ENCODE results near the gene CD83.
"Not testable (repeated sequence)": the region's sequence is repeated elsewhere in the genome, so short reads cannot be mapped to it uniquely, and the experiment has no call there.

CD83 gene

GRCh38 chr6:14117158-14118090 is at the start of gene CD83:
Gene CD83 (plus strand): TSS chr6:14117772. CDS start chr6:14117812, 40 bp downstream.
- Histone ChIP-seq H3K27ac (ENCODE audit: low read length) (no peak within 1 kb of the TSS), H3K4me3 (ENCODE audit: low read length) (peak within 1 kb of the TSS; percentile 96), H3K9me3 (ENCODE audit: control insufficient read depth, insufficient read depth, low read length) (no peaks in the 10 kb centered on the region), H3K36me3 (ENCODE audit: control insufficient read depth, insufficient read depth, low read length) (no peaks in the 10 kb centered on the region), H3K27me3 (ENCODE audit: control insufficient read depth, insufficient read depth, low read length) (no peaks in the 10 kb centered on the region), H3K4me1 (ENCODE audit: control insufficient read depth, insufficient read depth, low read length) (no peaks in the 10 kb centered on the region)
- WGBS (ENCODE audit: insufficient coverage, insufficient read length) = no CpG with 5 or more reads among the region's 106 CpGs
- no peak for DNase-seq (ENCODE audit: low read depth, low spot score)

GRCh38 chr6:14068133-14068532 is 49.4 kb upstream of the CD83 start:
- H3K4me3 ChIP-seq (ENCODE audit: low read length) = no peak overlapping the region
- no peak for DNase-seq (ENCODE audit: low read depth, low spot score)

GRCh38 chr6:14068623-14069022 is 48.9 kb upstream of the CD83 start:
- Histone ChIP-seq H3K27ac (ENCODE audit: low read length) (no peak overlapping the region), H3K36me3 (ENCODE audit: control insufficient read depth, insufficient read depth, low read length) (no peaks in the 10 kb centered on the region), H3K9me3 (ENCODE audit: control insufficient read depth, insufficient read depth, low read length) (no peaks in the 10 kb centered on the region), H3K4me1 (ENCODE audit: control insufficient read depth, insufficient read depth, low read length) (no peaks in the 10 kb centered on the region), H3K27me3 (ENCODE audit: control insufficient read depth, insufficient read depth, low read length) (no peaks in the 10 kb centered on the region), H3K4me3 (ENCODE audit: low read length) (no peak overlapping the region)
- WGBS (ENCODE audit: insufficient coverage, insufficient read length) = no CpG with 5 or more reads among the region's 19 CpGs
- no peak for DNase-seq (ENCODE audit: low read depth, low spot score)

More at GRCh38 chr6:14068133-14068532, 49.4 kb upstream of the CD83 start:
- Histone ChIP-seq H3K27ac (ENCODE audit: low read length) (no peak overlapping the region), H3K9me3 (ENCODE audit: control insufficient read depth, insufficient read depth, low read length) (no peaks in the 10 kb centered on the region), H3K27me3 (ENCODE audit: control insufficient read depth, insufficient read depth, low read length) (no peaks in the 10 kb centered on the region), H3K36me3 (ENCODE audit: control insufficient read depth, insufficient read depth, low read length) (no peaks in the 10 kb centered on the region), H3K4me1 (ENCODE audit: control insufficient read depth, insufficient read depth, low read length) (no peaks in the 10 kb centered on the region)
- no CpG with 5 or more reads among the region's 5 CpGs for WGBS (ENCODE audit: insufficient coverage, insufficient read length)

GRCh38 chr6:14070457-14070856 is 47.1 kb upstream of the CD83 start:
- Histone ChIP-seq H3K4me1 (ENCODE audit: control insufficient read depth, insufficient read depth, low read length) (no peaks in the 10 kb centered on the region), H3K27ac (ENCODE audit: low read length) (no peak overlapping the region), H3K9me3 (ENCODE audit: control insufficient read depth, insufficient read depth, low read length) (no peaks in the 10 kb centered on the region), H3K27me3 (ENCODE audit: control insufficient read depth, insufficient read depth, low read length) (no peaks in the 10 kb centered on the region), H3K36me3 (ENCODE audit: control insufficient read depth, insufficient read depth, low read length) (no peaks in the 10 kb centered on the region), H3K4me3 (ENCODE audit: low read length) (no peak overlapping the region)
- DNase-seq (ENCODE audit: low read depth, low spot score) = no peak
- WGBS (ENCODE audit: insufficient coverage, insufficient read length) = no CpG with 5 or more reads among the region's 4 CpGs

GRCh38 chr6:14072084-14072483 is 45.5 kb upstream of the CD83 start:
- no peaks in the 10 kb centered on the region for H3K36me3 ChIP-seq (ENCODE audit: control insufficient read depth, insufficient read depth, low read length)
- H3K27ac ChIP-seq (ENCODE audit: low read length) = no peak overlapping the region
- H3K4me1 ChIP-seq (ENCODE audit: control insufficient read depth, insufficient read depth, low read length) = no peaks in the 10 kb centered on the region
- no peaks in the 10 kb centered on the region for H3K9me3 ChIP-seq (ENCODE audit: control insufficient read depth, insufficient read depth, low read length)
- no peak for DNase-seq (ENCODE audit: low read depth, low spot score)
- H3K27me3 ChIP-seq (ENCODE audit: control insufficient read depth, insufficient read depth, low read length) = no peaks in the 10 kb centered on the region
- H3K4me3 ChIP-seq (ENCODE audit: low read length) = no peak overlapping the region
- WGBS (ENCODE audit: insufficient coverage, insufficient read length) = no CpG with 5 or more reads among the region's 5 CpGs

- H3K36me3 ChIP-seq (ENCODE audit: control insufficient read depth, insufficient read depth, low read length); H3K4me1 ChIP-seq (ENCODE audit: control insufficient read depth, insufficient read depth, low read length); DNase-seq (ENCODE audit: low read depth, low spot score); H3K27ac ChIP-seq (ENCODE audit: low read length); H3K4me3 ChIP-seq (ENCODE audit: low read length); H3K9me3 ChIP-seq (ENCODE audit: control insufficient read depth, insufficient read depth, low read length); H3K27me3 ChIP-seq (ENCODE audit: control insufficient read depth, insufficient read depth, low read length): not testable (repeated sequence)
- no CpG with 5 or more reads among the region's 7 CpGs for WGBS (ENCODE audit: insufficient coverage, insufficient read length)
Measured at GRCh38 chr6:14073561-14074354, 43.8 kb upstream of the CD83 start.

GRCh38 chr6:14074476-14075094 is 43.0 kb upstream of the CD83 start:
- Histone ChIP-seq H3K27ac (ENCODE audit: low read length) (no peak overlapping the region), H3K36me3 (ENCODE audit: control insufficient read depth, insufficient read depth, low read length) (no peaks in the 10 kb centered on the region), H3K4me3 (ENCODE audit: low read length) (no peak overlapping the region), H3K27me3 (ENCODE audit: control insufficient read depth, insufficient read depth, low read length) (no peaks in the 10 kb centered on the region), H3K4me1 (ENCODE audit: control insufficient read depth, insufficient read depth, low read length) (no peaks in the 10 kb centered on the region), H3K9me3 (ENCODE audit: control insufficient read depth, insufficient read depth, low read length) (no peaks in the 10 kb centered on the region)
- WGBS (ENCODE audit: insufficient coverage, insufficient read length) = no CpG with 5 or more reads among the region's 3 CpGs
- DNase-seq (ENCODE audit: low read depth, low spot score) = no peak

GRCh38 chr6:14075095-14075503 is 42.5 kb upstream of the CD83 start:
- H3K27me3 ChIP-seq (ENCODE audit: control insufficient read depth, insufficient read depth, low read length) = no peaks in the 10 kb centered on the region
- no peaks in the 10 kb centered on the region for H3K9me3 ChIP-seq (ENCODE audit: control insufficient read depth, insufficient read depth, low read length)
- H3K36me3 ChIP-seq (ENCODE audit: control insufficient read depth, insufficient read depth, low read length) = no peaks in the 10 kb centered on the region
- H3K4me1 ChIP-seq (ENCODE audit: control insufficient read depth, insufficient read depth, low read length) = no peaks in the 10 kb centered on the region
- no peak overlapping the region for H3K4me3 ChIP-seq (ENCODE audit: low read length)
- DNase-seq (ENCODE audit: low read depth, low spot score) = no peak
- no CpG with 5 or more reads among the region's 7 CpGs for WGBS (ENCODE audit: insufficient coverage, insufficient read length)
- H3K27ac ChIP-seq (ENCODE audit: low read length) = no peak overlapping the region

GRCh38 chr6:14077193-14077867 is 40.2 kb upstream of the CD83 start:
- Histone ChIP-seq H3K27me3 (ENCODE audit: control insufficient read depth, insufficient read depth, low read length) (no peaks in the 10 kb centered on the region), H3K27ac (ENCODE audit: low read length) (no peak overlapping the region), H3K36me3 (ENCODE audit: control insufficient read depth, insufficient read depth, low read length) (no peaks in the 10 kb centered on the region), H3K9me3 (ENCODE audit: control insufficient read depth, insufficient read depth, low read length) (no peaks in the 10 kb centered on the region), H3K4me1 (ENCODE audit: control insufficient read depth, insufficient read depth, low read length) (no peaks in the 10 kb centered on the region), H3K4me3 (ENCODE audit: low read length) (no peak overlapping the region)
- no CpG with 5 or more reads among the region's 4 CpGs for WGBS (ENCODE audit: insufficient coverage, insufficient read length)
- DNase-seq (ENCODE audit: low read depth, low spot score) = no peak

- Histone ChIP-seq H3K4me3 (ENCODE audit: low read length) (no peak overlapping the region), H3K36me3 (ENCODE audit: control insufficient read depth, insufficient read depth, low read length) (no peaks in the 10 kb centered on the region), H3K9me3 (ENCODE audit: control insufficient read depth, insufficient read depth, low read length) (no peaks in the 10 kb centered on the region), H3K4me1 (ENCODE audit: control insufficient read depth, insufficient read depth, low read length) (no peaks in the 10 kb centered on the region), H3K27ac (ENCODE audit: low read length) (no peak overlapping the region), H3K27me3 (ENCODE audit: control insufficient read depth, insufficient read depth, low read length) (no peaks in the 10 kb centered on the region)
- WGBS (ENCODE audit: insufficient coverage, insufficient read length) = no CpG with 5 or more reads among the region's 5 CpGs
- no peak for DNase-seq (ENCODE audit: low read depth, low spot score)
Measured at GRCh38 chr6:14079433-14079832, 38.1 kb upstream of the CD83 start.
